ENCODE data around the gene EIF3D.

DNA sequence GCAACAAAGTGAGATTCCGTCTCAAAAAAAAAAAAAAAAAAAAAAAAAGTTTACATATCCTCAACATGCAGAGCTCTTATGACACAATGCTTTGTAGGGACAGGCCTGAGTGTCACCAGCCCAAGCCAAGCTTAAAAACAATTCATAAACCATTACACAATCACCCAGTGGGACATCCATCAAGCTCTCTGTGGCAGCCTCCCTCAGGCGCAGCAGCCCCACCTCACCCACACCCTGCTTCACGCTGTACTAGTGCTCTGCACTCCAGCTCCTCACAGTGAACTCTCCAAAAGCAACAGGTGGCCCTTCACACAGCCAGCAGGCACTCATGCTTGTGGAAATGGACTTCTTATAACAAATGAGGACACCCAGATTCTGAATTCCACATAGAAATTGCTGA is 18.6 kb downstream of the EIF3D start:
- TF ChIP-seq, protein P1, sequence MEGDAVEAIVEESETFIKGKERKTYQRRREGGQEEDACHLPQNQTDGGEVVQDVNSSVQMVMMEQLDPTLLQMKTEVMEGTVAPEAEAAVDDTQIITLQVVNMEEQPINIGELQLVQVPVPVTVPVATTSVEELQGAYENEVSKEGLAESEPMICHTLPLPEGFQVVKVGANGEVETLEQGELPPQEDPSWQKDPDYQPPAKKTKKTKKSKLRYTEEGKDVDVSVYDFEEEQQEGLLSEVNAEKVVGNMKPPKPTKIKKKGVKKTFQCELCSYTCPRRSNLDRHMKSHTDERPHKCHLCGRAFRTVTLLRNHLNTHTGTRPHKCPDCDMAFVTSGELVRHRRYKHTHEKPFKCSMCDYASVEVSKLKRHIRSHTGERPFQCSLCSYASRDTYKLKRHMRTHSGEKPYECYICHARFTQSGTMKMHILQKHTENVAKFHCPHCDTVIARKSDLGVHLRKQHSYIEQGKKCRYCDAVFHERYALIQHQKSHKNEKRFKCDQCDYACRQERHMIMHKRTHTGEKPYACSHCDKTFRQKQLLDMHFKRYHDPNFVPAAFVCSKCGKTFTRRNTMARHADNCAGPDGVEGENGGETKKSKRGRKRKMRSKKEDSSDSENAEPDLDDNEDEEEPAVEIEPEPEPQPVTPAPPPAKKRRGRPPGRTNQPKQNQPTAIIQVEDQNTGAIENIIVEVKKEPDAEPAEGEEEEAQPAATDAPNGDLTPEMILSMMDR (IDR thresholded peaks at IDR 0.05), result no peak
- no peak for TF ChIP-seq POLR2A (IDR thresholded peaks at IDR 0.05)
- no peak for TF ChIP-seq POLR2AphosphoS5 (IDR thresholded peaks at IDR 0.05)
